ENCODE data around the gene CPLANE2.

CPLANE2 gene

DNA sequence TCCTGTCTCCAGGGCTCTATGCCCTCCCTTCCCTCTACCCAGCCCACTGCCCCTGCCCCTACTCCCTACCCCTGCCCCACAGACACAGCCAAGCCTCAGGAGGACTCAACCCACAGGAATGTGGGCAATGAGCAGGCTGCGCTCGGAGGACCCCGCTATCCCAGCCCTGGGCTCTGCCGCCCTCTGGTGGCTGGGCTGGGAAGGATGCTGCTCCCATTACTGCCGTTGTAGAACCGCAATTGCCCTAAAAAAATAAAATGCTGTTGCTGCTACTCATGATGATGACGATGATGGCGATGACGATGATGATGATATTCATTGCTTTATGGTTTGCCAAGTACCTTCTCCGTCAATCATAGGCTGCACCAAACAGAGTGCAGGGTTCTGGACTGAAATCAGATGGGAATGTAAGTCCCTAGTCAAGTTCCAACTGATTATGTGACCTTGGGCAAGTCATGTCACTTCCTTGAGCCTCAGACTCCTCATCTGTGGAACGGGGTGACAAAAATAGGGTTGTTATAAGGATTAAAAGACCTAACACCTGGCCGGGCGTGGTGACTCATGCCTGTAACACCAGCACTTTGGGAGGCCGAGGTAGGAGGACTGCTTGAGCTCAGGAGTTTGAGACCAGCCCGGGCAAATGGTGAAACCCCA is 49.1 kb downstream of the CPLANE2 start:
- DNase-seq (ENCODE audit: low spot score) = peak; percentile 81

DNA sequence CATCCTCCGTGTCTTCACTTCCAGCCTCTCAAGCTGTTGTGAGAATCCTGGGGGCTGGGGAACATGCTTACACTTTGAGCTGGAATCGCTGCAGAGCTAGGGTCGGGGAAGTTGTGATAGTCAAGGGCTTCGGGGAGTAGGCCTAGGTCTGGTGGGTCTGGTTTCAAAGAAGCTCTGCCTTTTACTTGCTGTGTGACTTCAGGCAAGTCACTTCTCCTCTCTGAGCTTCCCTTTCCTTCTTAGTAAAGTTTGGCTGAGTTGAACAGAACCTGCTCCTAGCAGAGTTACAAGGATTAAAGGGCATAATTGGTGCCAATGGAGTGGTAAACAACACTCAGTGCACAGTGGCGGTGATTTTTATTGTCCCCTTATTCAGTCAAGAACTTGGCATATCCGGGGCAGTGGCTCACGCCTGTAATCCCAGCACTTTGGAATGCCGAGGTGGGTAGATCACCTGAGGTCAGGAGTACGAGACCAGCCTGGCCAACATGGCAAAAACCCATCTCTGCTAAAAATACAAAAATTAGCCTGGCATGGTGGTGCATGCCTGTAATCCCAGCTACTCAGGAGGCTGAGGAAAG is 50.2 kb downstream of the CPLANE2 start:
- no peak for DNase-seq (ENCODE audit: low spot score)

DNA sequence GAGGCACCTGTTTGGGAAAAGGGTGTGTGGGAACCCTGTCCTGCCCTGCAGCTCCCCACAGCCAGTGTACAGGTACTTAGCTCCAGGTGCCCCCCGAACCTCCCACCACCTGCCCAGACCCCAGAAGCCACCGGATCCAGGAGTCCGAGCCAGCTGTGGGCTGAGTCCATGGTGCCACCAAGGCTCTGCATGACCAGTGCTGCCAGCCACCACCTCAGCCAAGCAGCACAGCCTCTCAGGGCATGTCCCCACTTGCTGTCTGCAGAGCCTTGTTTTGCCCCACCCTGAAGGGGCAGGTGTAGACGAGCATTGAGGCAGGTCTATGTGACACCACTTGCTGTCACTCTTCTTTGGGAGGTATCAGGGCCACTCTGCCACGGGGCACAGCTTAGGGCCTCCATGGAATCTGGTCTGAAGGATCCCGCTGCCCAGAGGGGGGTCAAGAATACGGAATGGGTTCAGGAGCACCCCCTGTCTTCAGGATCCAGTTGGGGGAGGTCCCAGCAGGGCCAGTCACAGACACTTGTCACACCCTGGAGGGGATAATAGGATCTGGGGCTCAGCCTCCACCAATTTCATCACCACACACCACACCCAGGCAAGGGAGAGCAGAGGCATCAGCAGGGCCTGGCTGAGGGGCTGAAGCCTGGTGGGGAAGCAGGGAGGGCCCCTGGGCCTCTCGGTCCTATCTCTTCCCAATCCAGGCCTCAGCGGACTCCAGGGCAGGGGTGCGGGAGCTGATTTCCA is 52.3 kb downstream of the CPLANE2 start:
- DNase-seq (ENCODE audit: low spot score) = no peak

DNA sequence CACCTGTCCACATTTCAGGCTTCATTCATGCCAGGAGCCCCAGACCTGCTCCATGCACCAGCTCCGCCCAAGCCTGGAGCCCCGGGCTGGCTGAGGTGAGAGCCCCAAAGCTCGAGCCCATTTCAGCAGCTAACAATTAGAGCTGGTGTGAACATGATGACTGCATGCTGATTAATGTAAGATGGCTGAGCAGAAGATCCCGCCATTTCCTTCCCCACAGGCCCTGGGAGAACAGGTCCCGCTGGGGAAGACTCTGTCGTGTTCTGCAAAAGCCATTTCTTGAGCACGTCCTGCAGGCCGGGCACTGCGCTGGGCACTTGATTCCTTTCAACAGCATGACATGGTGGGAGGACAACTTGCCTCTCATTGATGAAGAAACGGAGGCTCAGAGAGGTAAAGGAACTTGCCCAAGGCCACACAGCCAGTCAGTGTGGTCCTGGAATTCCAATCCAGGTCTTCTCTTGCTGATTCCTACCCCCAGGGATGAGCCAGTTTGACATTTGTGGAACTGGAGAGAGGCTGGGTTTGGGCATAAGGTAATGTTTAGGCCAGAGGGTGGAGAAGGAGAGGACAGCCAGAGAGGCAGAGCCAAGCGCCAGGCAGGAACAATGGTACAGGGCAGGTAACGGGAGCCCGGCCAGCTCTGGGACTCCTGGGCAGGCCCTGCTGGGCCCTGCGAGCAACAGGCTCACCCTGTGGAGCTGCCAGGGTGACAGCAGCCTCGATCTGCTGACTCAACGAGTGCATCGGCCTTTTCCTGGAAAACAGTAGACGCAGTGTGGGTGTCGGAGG is 53.0 kb downstream of the CPLANE2 start:
- DNase-seq (ENCODE audit: low spot score) = no peak

DNA sequence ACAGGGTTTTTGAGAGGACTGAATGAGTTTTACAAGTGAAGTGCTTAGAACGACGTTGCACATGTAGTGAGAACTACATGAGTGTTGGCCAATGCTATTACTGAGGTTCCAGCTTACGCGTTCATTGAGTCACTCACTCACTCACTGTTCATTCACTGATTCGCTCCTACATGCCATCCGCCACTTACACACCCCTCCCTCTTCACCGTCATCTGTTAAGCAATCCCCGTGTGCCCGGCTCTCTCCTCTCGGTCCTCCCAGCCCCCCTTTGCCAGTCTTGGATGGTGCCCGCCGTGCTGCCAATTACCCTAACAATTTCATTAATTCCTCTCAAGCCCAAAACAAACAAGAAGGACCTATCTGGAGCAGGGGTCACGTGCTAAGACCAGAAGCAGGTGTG is 53.8 kb downstream of the CPLANE2 start:
- no peak for DNase-seq (ENCODE audit: low spot score)

DNA sequence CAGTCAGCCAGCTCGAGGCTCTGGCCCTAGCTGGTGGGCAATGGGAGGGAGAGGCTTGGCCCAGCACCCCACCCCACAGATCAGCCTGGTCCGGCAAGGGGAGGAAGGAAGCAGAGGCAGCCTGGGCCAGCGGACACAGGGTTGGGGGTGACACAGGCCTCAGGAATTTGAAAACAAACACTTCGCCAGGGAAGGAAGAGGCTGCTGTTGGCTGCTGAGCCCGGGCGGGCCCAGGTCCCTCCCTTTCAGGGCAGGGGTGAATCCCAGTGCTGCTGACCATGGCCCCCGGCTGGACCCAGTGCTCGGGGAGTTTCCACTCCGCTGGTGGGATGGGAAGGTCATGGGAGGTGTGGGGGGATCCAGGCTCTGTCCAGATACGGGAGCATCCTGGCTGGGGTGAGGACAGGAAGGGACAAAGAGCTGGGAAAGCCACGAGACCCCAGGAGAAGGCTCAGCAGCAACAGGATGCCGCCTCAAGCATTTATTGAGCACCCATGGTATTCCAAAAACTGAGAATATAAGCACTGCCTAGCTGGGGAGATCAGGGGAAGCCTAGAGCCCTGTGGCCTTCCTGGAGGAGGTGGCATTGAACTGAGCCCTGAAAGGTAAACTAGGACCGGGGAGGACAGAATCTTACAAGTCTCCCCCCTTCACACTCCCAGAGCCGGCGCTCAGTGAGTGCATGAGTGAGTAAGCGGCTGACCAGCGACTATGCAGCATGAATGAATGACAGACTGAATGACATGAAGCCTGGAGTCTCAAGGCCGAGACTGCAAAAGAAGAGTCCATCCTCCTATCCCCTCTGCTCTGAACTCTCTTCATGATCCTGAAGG is 54.9 kb downstream of the CPLANE2 start:
- DNase-seq (ENCODE audit: low spot score) = no peak
